Erythroblast (primary cell): Measurements from ENCODE around the gene CDC14A.

ENCODE experiments used
- GATA1 ChIP-seq: IDR thresholded peaks from 2 replicates; pipeline ENCODE4 v1.6.1; 2011; ENCODE audit warnings: low read depth, mild to moderate bottlenecking, control low read depth, low read length, moderate library complexity
- POLR2A ChIP-seq: IDR thresholded peaks from 2 replicates; pipeline ENCODE4 v1.6.1; 2011; ENCODE audit warnings: mild to moderate bottlenecking, low read length

GRCh38 chr1:100478816-100479215 lies 126.5 kb downstream of the CDC14A start:
- TF ChIP-seq POLR2A = no peak
- no peak for TF ChIP-seq GATA1
